ENCODE measurements around the gene STOM. TPM values are rescaled to one million over a fixed set of nuclear protein-coding genes. Genes with fewer than 3 reads are reported as not detected.

STOM gene
- total and polyA plus RNA-seq, 8 donors, result 13.9 to 65.1 (median 32.0) TPM

GRCh38 chr9:121308765-121309164, 61.3 kb downstream of the STOM start:
- peaks cover 0 to 18% (median 0%) of the 10 kb centered on the region in 3 donors for H3K36me3 ChIP-seq
- FAIRE-seq (no peak), ATAC-seq (no peak), DNase-seq (peak in 2 of 6 donors; percentile 20 to 34)
- H3K4me3 ChIP-seq, result no peak overlapping the region
- H3K9me3 ChIP-seq, result no peaks in the 10 kb centered on the region
- H3K27ac ChIP-seq, result no peak overlapping the region
- WGBS, 2 donors, result 90 to 92% methylated on average over 13 of the region's 13 CpGs
- TF ChIP-seq, protein P1, sequence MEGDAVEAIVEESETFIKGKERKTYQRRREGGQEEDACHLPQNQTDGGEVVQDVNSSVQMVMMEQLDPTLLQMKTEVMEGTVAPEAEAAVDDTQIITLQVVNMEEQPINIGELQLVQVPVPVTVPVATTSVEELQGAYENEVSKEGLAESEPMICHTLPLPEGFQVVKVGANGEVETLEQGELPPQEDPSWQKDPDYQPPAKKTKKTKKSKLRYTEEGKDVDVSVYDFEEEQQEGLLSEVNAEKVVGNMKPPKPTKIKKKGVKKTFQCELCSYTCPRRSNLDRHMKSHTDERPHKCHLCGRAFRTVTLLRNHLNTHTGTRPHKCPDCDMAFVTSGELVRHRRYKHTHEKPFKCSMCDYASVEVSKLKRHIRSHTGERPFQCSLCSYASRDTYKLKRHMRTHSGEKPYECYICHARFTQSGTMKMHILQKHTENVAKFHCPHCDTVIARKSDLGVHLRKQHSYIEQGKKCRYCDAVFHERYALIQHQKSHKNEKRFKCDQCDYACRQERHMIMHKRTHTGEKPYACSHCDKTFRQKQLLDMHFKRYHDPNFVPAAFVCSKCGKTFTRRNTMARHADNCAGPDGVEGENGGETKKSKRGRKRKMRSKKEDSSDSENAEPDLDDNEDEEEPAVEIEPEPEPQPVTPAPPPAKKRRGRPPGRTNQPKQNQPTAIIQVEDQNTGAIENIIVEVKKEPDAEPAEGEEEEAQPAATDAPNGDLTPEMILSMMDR (IDR thresholded peaks at IDR 0.05), result no peak
- H3K4me1 ChIP-seq, result no peaks in the 10 kb centered on the region
- H3K27me3 ChIP-seq, result no peaks in the 10 kb centered on the region
- intact Hi-C loops (cut with DNase I), result no loop called here

DNA sequence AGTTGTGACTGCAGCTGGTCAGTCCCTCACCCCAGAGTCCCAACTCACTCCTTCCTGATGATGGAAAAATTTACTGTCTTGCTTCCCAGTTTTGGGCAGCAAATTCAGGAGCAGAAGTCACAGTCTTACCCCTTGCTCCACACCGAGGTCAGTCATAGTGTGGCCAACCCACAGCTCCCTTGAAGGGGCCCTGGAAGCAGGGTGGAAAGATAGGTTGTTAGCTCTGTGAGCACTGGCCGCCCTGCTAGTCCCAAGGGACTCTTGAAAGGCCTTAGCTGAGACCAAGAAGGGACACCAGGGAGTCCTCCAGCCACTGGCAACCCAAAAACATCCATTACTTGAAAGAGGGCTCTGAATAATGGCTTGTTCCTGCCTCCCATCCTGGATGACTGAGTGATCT, 62.1 kb downstream of the STOM start:
- DNase-seq (peak in 2 of 6 donors; percentile 9 to 33), ATAC-seq (no peak), FAIRE-seq (no peak)
- WGBS, 2 donors, result 87% methylated on average over 2 of the region's 2 CpGs
- H3K4me3 ChIP-seq, result no peak overlapping the region
- intact Hi-C loops (cut with DNase I), result no loop called here
- no peaks in the 10 kb centered on the region for H3K27me3 ChIP-seq
- no peaks in the 10 kb centered on the region for H3K4me1 ChIP-seq
- H3K27ac ChIP-seq, result no peak overlapping the region
- H3K9me3 ChIP-seq, result no peaks in the 10 kb centered on the region
- H3K36me3 ChIP-seq, result peaks cover 0 to 12% (median 0%) of the 10 kb centered on the region in 3 donors
- TF ChIP-seq, protein P1 (IDR thresholded peaks at IDR 0.05), result no peak

DNA sequence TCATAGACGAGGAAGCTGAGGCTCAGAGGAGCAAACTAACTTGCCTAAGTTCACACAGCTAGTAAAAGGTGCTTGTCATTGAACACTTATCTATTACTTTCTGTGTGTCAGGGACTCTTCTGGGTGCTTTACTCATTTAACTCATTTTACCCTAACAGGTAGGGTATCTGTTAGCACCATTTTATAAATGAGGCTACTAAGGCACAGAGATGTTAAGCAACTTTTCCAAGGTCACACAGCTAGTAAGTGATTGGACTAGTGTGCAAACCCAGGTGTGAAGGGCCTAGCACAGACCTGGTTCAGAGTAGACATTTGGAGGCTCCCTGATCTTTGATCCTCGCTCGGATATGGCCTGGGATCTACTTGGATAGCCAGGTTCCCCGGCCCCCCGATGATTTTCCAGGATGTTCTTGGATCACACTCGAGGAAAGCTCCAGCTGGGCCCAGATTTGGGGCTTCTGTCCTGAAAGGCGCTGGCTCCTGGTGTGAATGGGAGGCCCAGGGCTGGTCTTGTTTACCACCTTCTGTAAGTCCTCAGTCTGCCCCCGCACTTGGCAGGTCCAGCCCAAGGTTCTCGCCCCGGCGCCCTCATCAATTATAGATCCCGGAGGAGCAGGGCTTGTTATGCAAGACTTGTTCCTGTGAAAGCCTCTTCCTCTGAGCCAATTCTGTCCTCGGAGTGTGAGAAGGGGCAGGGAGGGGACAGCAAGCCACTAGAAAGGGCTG, 64.6 kb downstream of the STOM start:
- intact Hi-C loops (cut with DNase I), result no loop called here
- WGBS, 2 donors, result 79 to 83% methylated on average over 13 of the region's 13 CpGs
- H3K27ac ChIP-seq, result no peak overlapping the region
- no peaks in the 10 kb centered on the region for H3K9me3 ChIP-seq
- ATAC-seq (peak in 3 of 4 donors; percentile 23 to 55 (median 34)), DNase-seq (peak in 3 of 6 donors; percentile 38 to 48 (median 46)), FAIRE-seq (no peak)
- TF ChIP-seq, protein P1 (IDR thresholded peaks at IDR 0.05), result no peak
- H3K4me1 ChIP-seq, result no peaks in the 10 kb centered on the region
- no peaks in the 10 kb centered on the region for H3K27me3 ChIP-seq
- H3K36me3 ChIP-seq, result no peaks in the 10 kb centered on the region
- no peak overlapping the region for H3K4me3 ChIP-seq

GRCh38 chr9:121304707-121305106, 65.3 kb downstream of the STOM start:
- Histone ChIP-seq H3K27ac (no peak overlapping the region), H3K36me3 (no peaks in the 10 kb centered on the region), H3K27me3 (no peaks in the 10 kb centered on the region), H3K9me3 (no peaks in the 10 kb centered on the region), H3K4me1 (no peaks in the 10 kb centered on the region), H3K4me3 (no peak overlapping the region)
- 64 to 84% methylated on average over 1 of the region's 1 CpG for WGBS, 2 donors
- intact Hi-C loops (cut with DNase I), result no loop called here
- DNase-seq, result peak in 2 of 6 donors; percentile 5 to 17
- no peak for ATAC-seq
- TF ChIP-seq, protein P1 (IDR thresholded peaks at IDR 0.05), result no peak
- no peak for FAIRE-seq
